OCI-LY7 (cell line): ENCODE data around the gene ABCA12. TPM values are rescaled to one million over a fixed set of nuclear protein-coding genes. Genes with fewer than 3 reads are reported as not detected.

Experiments used
- BruUV-seq: library from RNA; stranded (reverse); fragments of 400-500 nt; replicated peaks from 2 replicates; lab custom pipeline; 2021; lab: Mats Ljungman, UMichigan
- CTCF ChIA-PET: fragments of 300-600 bp; sonication (Branson Sonifier 250); formaldehyde crosslinking; loops from one replicate; lab custom pipeline; 2022; ENCODE audit warnings: antibody characterized with exemption; ENCODE audit not compliant: unreplicated experiment; lab: Charles Lee
- POLR2A ChIA-PET: fragments of 300-600 bp; sonication (Branson Sonifier 250); formaldehyde crosslinking; loops from one replicate; lab custom pipeline; 2022; ENCODE audit warnings: antibody characterized with exemption; lab: Charles Lee
- DNase-seq: peaks from one replicate; pipeline ENCODE4 v3.0.0-alpha.2; 2015; ENCODE audit warnings: low spot score
- H2AFZ ChIP-seq: fragments of 200-600 bp; sonication (generic), shearing (Covaris generic); 2 replicates; pipeline ENCODE4 v1.6.1; 2014; ENCODE audit warnings: mild to moderate bottlenecking, antibody characterized with exemption, low read length, moderate library complexity
- H3K27ac ChIP-seq: fragments of 200-600 bp; sonication (generic); 2 replicates; pipeline ENCODE4 v1.5.1; 2014; ENCODE audit warnings: mixed run types, low read depth, mild to moderate bottlenecking, moderate library complexity, low read length, inconsistent platforms; ENCODE audit not compliant: poor library complexity, severe bottlenecking
- H3K36me3 ChIP-seq: fragments of 200-600 bp; sonication (generic); 2 replicates; pipeline ENCODE4 v1.6.1; 2014; ENCODE audit warnings: mild to moderate bottlenecking, antibody characterized with exemption, low read length, moderate library complexity, mixed read lengths; ENCODE audit not compliant: insufficient read depth
- H3K4me1 ChIP-seq: fragments of 200-600 bp; sonication (generic); 2 replicates; pipeline ENCODE4 v1.5.1; 2014; ENCODE audit warnings: mild to moderate bottlenecking, low read length; ENCODE audit not compliant: insufficient read depth, poor library complexity, severe bottlenecking
- H3K4me2 ChIP-seq: fragments of 200-600 bp; sonication (generic); 2 replicates; pipeline ENCODE4 v1.6.1; 2014; ENCODE audit warnings: mild to moderate bottlenecking, low read length
- H3K4me3 ChIP-seq: fragments of 200-600 bp; sonication (generic); 2 replicates; pipeline ENCODE4 v1.5.1; 2014; ENCODE audit warnings: mild to moderate bottlenecking, low read depth, low read length; ENCODE audit not compliant: poor library complexity, severe bottlenecking
- H3K79me2 ChIP-seq: fragments of 200-600 bp; sonication (generic); 2 replicates; pipeline ENCODE4 v1.6.1; 2016; ENCODE audit warnings: low read depth, mild to moderate bottlenecking, low read length, moderate library complexity, mixed read lengths; ENCODE audit not compliant: insufficient read depth
- H3K9me2 ChIP-seq: fragments of 200-600 bp; sonication (generic); 2 replicates; pipeline ENCODE4 v1.6.1; 2016; ENCODE audit warnings: mild to moderate bottlenecking, low read length, mixed read lengths; ENCODE audit not compliant: insufficient read depth
- H3K9me3 ChIP-seq: fragments of 200-600 bp; sonication (generic); 2 replicates; pipeline ENCODE4 v1.6.1; 2014; ENCODE audit warnings: mild to moderate bottlenecking, mixed run types, low read length, mixed read lengths
- H4K20me1 ChIP-seq: fragments of 200-600 bp; sonication (generic); 2 replicates; pipeline ENCODE4 v1.6.1; 2014; ENCODE audit warnings: mild to moderate bottlenecking, antibody characterized with exemption, low read length, moderate library complexity, mixed read lengths; ENCODE audit not compliant: insufficient read depth
- CTCF ChIP-seq: fragments of 200-600 bp; sonication (generic); conservative IDR thresholded peaks from 2 replicates; pipeline ENCODE4 v1.5.1; 2014; ENCODE audit warnings: mild to moderate bottlenecking, antibody characterized with exemption, low read length, moderate library complexity, mixed read lengths
- EZH2phosphoT487 ChIP-seq: fragments of 200-600 bp; sonication (generic); IDR thresholded peaks from 2 replicates; pipeline ENCODE4 v1.6.1; 2018; ENCODE audit warnings: low read depth, borderline replicate concordance, mild to moderate bottlenecking, mixed run types, antibody characterized with exemption, low read length, moderate library complexity, mixed read lengths
- intact Hi-C: fragments of 100-400 bp; cut with micrococcal nuclease; formaldehyde crosslinking; loops from one replicate; pipeline ENCODE4 v1.10.0; 2022; ENCODE audit not compliant: unreplicated experiment
- total RNA-seq, 2 experiments: library from RNA; depleted of rRNA in 1 of 2; stranded (reverse); fragments of >200 nt in 1 of 2; shearing (Covaris generic) in 1 of 2; gene quantifications; 2 replicates each; pipeline ENCODE4 v1.2.3, GENCODE V29; 2014 to 2022

ABCA12 gene
- total RNA-seq, 2 experiments from 2014 or later: not detected

GRCh38 chr2:214946949-214947348, 191.5 kb downstream of the ABCA12 start:
- Histone ChIP-seq H3K36me3 (no peaks in the 10 kb centered on the region), H3K27ac (no peak overlapping the region), H4K20me1 (no peaks in the 10 kb centered on the region), H3K9me3 (no peaks in the 10 kb centered on the region), H3K4me1 (no peaks in the 10 kb centered on the region), H3K9me2 (no peaks in the 10 kb centered on the region), H3K79me2 (no peaks in the 10 kb centered on the region), H2AFZ (no peak overlapping the region), H3K4me3 (no peak overlapping the region), H3K4me2 (no peak overlapping the region)
- no peak for DNase-seq
- TF ChIP-seq EZH2phosphoT487: no peak
- TF ChIP-seq CTCF: no peak
- CTCF ChIA-PET: no interaction called here
- intact Hi-C loops: no loop called here
- BruUV-seq: no TSS peak
- POLR2A ChIA-PET: no interaction called here

GRCh38 chr2:214934006-214934405, 204.4 kb downstream of the ABCA12 start:
- intact Hi-C loops: no loop called here
- no peak overlapping the region for H3K27ac ChIP-seq
- TF ChIP-seq EZH2phosphoT487 (no peak), CTCF (no peak)
- no peak for DNase-seq
- no peaks in the 10 kb centered on the region for H3K36me3 ChIP-seq
- H3K4me2 ChIP-seq: no peak overlapping the region
- H3K4me3 ChIP-seq: no peak overlapping the region
- H3K4me1 ChIP-seq: no peaks in the 10 kb centered on the region
- BruUV-seq: no TSS peak
- no peaks in the 10 kb centered on the region for H4K20me1 ChIP-seq
- H3K9me2 ChIP-seq: no peaks in the 10 kb centered on the region
- H2AFZ ChIP-seq: no peak overlapping the region
- POLR2A ChIA-PET: no interaction called here
- CTCF ChIA-PET: no interaction called here
- H3K79me2 ChIP-seq: no peaks in the 10 kb centered on the region
- H3K9me3 ChIP-seq: no peaks in the 10 kb centered on the region

- H3K79me2 ChIP-seq: no peaks in the 10 kb centered on the region
- H3K9me3 ChIP-seq: 0 out of 2 replicates have a peak, but pooled peaks cover 3% of the 10 kb centered on the region
- ChIA-PET CTCF (no interaction called here), POLR2A (interaction anchor here (0.6 kb wide), 1 partner anchor 14 kb away, joined by 5 read pairs; no protein-coding TSS in a partner anchor)
- no peaks in the 10 kb centered on the region; the same call in 1 of the 2 replicates for H3K36me3 ChIP-seq
- DNase-seq: no peak
- no peak overlapping the region for H2AFZ ChIP-seq
- intact Hi-C loops: no loop called here
- H4K20me1 ChIP-seq: no peaks in the 10 kb centered on the region
- no peak overlapping the region for H3K4me3 ChIP-seq
- no peak overlapping the region for H3K27ac ChIP-seq
- H3K9me2 ChIP-seq: no peaks in the 10 kb centered on the region
- no peak for TF ChIP-seq CTCF
- no peak for TF ChIP-seq EZH2phosphoT487
- H3K4me1 ChIP-seq: peaks cover 39% of the 10 kb centered on the region
- no TSS peak for BruUV-seq
- no peak overlapping the region for H3K4me2 ChIP-seq
These were observed 233.8 kb downstream of the ABCA12 start for GRCh38 chr2:214904634-214905033.
